Sigmoid colon (tissue), 7 donors: Measurements from ENCODE around the gene PLD3. TPM values are rescaled to one million over a fixed set of nuclear protein-coding genes. Genes with fewer than 3 reads are reported as not detected.

ENCODE experiments used
- DNase-seq: peaks from one replicate; pipeline ENCODE4 v3.0.0-alpha.2; 2019
- H3K27ac ChIP-seq, 4 donors: fragments of 200-600 bp; sonication (generic); one replicate each; pipeline ENCODE4 v1.5.1; 2016 to 2019; ENCODE audit warnings: mild to moderate bottlenecking in 1 of 4
- H3K27me3 ChIP-seq, 3 donors: fragments of 200-600 bp; sonication (generic); one replicate each; pipeline ENCODE4 v1.5.1; 2019; ENCODE audit warnings: mild to moderate bottlenecking in 1 of 3
- H3K36me3 ChIP-seq, 4 donors: fragments of 200-600 bp; sonication (generic); one replicate each; pipeline ENCODE4 v1.5.1; 2016 to 2019
- H3K4me1 ChIP-seq, 4 donors: fragments of 200-600 bp; sonication (generic); one replicate each; pipeline ENCODE4 v1.5.1; 2017 to 2019
- H3K4me3 ChIP-seq, 4 donors: fragments of 200-600 bp; sonication (generic); one replicate each; pipeline ENCODE4 v1.5.1; 2017 to 2019; ENCODE audit warnings: mild to moderate bottlenecking in 2 of 4, moderate library complexity in 1 of 4
- H3K9me3 ChIP-seq, 4 donors: fragments of 200-600 bp in 3 of 4; sonication (generic) in 3 of 4; one replicate each; pipeline versions ENCODE4 v1.5.1 to v1.6.1; 2013 to 2019
- CTCF ChIP-seq, 4 experiments: fragments of 450-650 bp in 3 of 4; fragments of 200-600 bp in 1 of 4; IDR thresholded peaks; one replicate each; pipeline ENCODE4 v1.5.1; 2016 to 2019; ENCODE audit warnings: antibody characterized with exemption in 4 of 4, mild to moderate bottlenecking in 3 of 4, moderate library complexity in 2 of 4
- EP300 ChIP-seq, 4 donors: sonication (generic); formaldehyde crosslinking; IDR thresholded peaks; one replicate each; pipeline ENCODE4 v1.6.1; 2017; ENCODE audit warnings: antibody characterized with exemption in 4 of 4
- POLR2A ChIP-seq, 2 donors: fragments of 450-650 bp; IDR thresholded peaks; one replicate each; pipeline ENCODE4 v1.6.1; 2016; ENCODE audit warnings: antibody characterized with exemption in 2 of 2, mild to moderate bottlenecking in 2 of 2, moderate library complexity in 2 of 2
- POLR2AphosphoS5 ChIP-seq, 4 donors: sonication (generic); formaldehyde crosslinking; IDR thresholded peaks; one replicate each; pipeline ENCODE4 v1.6.1; 2017; ENCODE audit warnings: antibody characterized with exemption in 4 of 4
- WGBS, 2 donors: extraction: QIAGEN DNeasy Blood & Tissue Kit; methylation state at CpG; one replicate each; pipeline ENCODE4 v1.1.7; 2013; 5-methylcytosine and 5-hydroxymethylcytosine counted together
- intact Hi-C: fragments of 100-400 bp; cut with DNase I; formaldehyde crosslinking; loops from one replicate; pipeline ENCODE4 v1.15.1; 2023
- polyA plus RNA-seq, 3 donors: library from polyadenylated mRNA; stranded (reverse); fragments of 200-250 nt; gene quantifications; one replicate each; pipeline ENCODE4 v1.2.3, GENCODE V29; 2013
- total RNA-seq, 4 donors: library from RNA; depleted of rRNA; stranded (reverse); fragments of >200 nt; gene quantifications; one replicate each; pipeline ENCODE4 v1.1.0, GENCODE V29; 2016
- donor health status: healthy with polysubstance abuse.
- donor health status: Bipolar disorder and iron deficiency.
- donor health status: healthy.

The PLD3 gene
- total and polyA plus RNA-seq, 7 donors = 48.0 to 270 (median 164) TPM

- no peaks in the 10 kb centered on the region for H3K27me3 ChIP-seq
- no peak overlapping the region for H3K4me3 ChIP-seq
- H3K9me3 ChIP-seq = no peaks in the 10 kb centered on the region
- H3K4me1 ChIP-seq = peaks cover 0 to 10% (median 5%) of the 10 kb centered on the region in 4 donors
- H3K36me3 ChIP-seq = no peaks in the 10 kb centered on the region
- WGBS, 2 donors = 52 to 54% methylated on average over 16 of the region's 16 CpGs
- no peak for DNase-seq
- no peak for TF ChIP-seq CTCF (IDR thresholded peaks at IDR 0.05)
- TF ChIP-seq POLR2A (IDR thresholded peaks at IDR 0.05) = no peak
- peak in 1 of 4 donors; percentile 26 for TF ChIP-seq POLR2AphosphoS5 (IDR thresholded peaks at IDR 0.05)
- no peak for TF ChIP-seq EP300 (IDR thresholded peaks at IDR 0.05)
- intact Hi-C loops = loop anchor here (5.0 kb wide), 1 partner anchor 36 kb away; no protein-coding TSS in a partner anchor
- peak overlapping the region in 2 of 4 donors; percentile 31 to 69 for H3K27ac ChIP-seq
These were observed 62.8 kb downstream of the PLD3 start for GRCh38 chr19:40411125-40411842.

DNA sequence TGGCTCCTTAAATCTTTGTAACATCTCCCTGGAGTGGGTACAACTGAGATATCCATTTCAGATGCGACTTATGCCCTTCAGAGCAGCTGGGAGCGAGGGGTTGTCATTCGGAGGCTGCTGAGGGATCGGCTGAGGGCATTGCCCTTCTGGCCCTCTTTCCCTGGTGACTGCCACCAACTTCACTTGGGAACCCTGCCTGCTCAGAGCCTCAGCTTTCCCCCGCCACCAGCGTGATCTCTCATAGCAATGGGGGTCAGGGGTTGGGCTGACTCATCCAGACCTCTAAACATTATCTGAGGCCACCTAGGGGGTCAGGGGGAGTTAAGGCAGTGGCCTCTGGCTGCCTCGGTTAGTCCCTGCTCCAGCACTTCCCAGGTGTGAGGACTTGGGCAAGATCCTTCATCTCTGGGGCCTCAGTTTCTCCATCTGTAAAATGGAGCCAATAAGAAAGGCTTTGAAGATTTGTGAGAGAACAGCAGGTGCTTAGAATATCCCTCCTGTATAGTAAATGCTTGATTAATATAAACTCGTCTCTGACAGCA lies 63.5 kb downstream of the PLD3 start:
- Histone ChIP-seq H3K36me3 (no peaks in the 10 kb centered on the region), H3K27ac (peak overlapping the region in 2 of 4 donors; percentile 31 to 69), H3K4me3 (no peak overlapping the region), H3K9me3 (no peaks in the 10 kb centered on the region), H3K4me1 (peaks cover 0 to 10% (median 5%) of the 10 kb centered on the region in 4 donors), H3K27me3 (no peaks in the 10 kb centered on the region)
- WGBS, 2 donors = 73 to 85% methylated on average over 8 of the region's 8 CpGs
- TF ChIP-seq POLR2A (IDR thresholded peaks at IDR 0.05) (no peak), EP300 (IDR thresholded peaks at IDR 0.05) (no peak), POLR2AphosphoS5 (IDR thresholded peaks at IDR 0.05) (no peak), CTCF (IDR thresholded peaks at IDR 0.05) (no peak)
- intact Hi-C loops = loop anchor here (5.0 kb wide), 1 partner anchor 35 kb away; no protein-coding TSS in a partner anchor
- DNase-seq = no peak

DNA sequence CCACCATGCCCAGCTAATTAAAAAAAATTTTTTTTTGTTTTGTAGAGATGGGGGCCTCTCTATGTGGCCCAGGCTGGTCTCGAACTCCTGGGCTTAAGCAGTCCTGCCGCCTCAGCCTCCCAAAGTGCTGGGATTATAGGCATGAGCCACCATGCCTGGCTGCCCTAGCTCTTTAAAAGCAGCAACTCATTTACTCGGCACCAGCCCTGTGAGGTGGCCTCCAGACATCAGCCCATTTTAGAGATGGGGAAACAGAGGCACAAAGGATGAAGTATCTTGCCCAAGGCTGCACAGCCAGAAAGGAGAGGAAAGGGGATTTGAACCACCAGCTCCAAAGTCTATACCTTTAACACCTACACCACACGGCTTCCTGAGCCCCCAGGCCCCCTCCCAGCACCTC lies 64.4 kb downstream of the PLD3 start:
- no peak overlapping the region for H3K4me3 ChIP-seq
- intact Hi-C loops = loop anchor here (5.0 kb wide), 1 partner anchor 34 kb away; no protein-coding TSS in a partner anchor

DNA sequence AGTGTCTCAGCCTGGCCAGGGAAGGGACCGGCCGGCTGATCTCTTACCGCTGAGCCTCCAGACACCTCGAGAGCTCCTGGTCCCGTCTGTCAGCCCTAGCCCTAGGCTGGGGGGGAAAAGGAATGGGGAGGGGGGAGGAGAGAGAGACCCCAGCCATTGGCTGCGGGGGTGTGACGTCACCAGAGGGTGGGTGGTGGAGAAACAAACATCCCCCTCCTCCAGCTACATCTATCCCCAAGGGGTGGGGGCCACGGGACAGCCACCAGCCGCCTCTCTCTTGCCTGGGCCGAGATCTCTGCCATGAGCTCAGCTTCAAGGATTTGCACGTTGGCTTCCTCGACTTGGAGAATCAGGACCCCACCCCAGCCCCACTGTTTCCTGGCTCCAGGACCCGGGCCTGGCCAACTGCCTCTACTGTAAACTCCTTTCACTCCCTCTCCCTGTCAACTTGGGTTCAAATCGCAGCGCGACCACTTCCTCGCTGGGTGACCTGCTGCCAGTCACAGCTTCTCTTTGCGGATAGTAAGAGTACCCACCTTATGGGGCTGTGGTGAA lies 64.9 kb downstream of the PLD3 start, which contains the start of gene PRX:
TSS of gene PRX (minus strand) at position 88 of the 555 bp plus-strand sequence. CDS start 5,446 bp downstream, outside the sequence.
- WGBS, 2 donors = 46 to 53% methylated on average over 18 of the region's 18 CpGs
- no peak within 1 kb of the TSS for H3K4me3 ChIP-seq
- no peak for DNase-seq
- peaks cover 0 to 10% (median 5%) of the 10 kb centered on the region in 4 donors for H3K4me1 ChIP-seq
- no peaks in the 10 kb centered on the region for H3K36me3 ChIP-seq
- no peaks in the 10 kb centered on the region for H3K9me3 ChIP-seq
- H3K27ac ChIP-seq = no peak within 1 kb of the TSS
- intact Hi-C loops = loop anchor here (5.0 kb wide), 1 partner anchor 34 kb away; no protein-coding TSS in a partner anchor
- TF ChIP-seq EP300 (IDR thresholded peaks at IDR 0.05) (no peak), POLR2AphosphoS5 (IDR thresholded peaks at IDR 0.05) (no peak), POLR2A (IDR thresholded peaks at IDR 0.05) (no peak), CTCF (IDR thresholded peaks at IDR 0.05) (no peak)
- no peaks in the 10 kb centered on the region for H3K27me3 ChIP-seq

More for the DNA sequence above, 64.4 kb downstream of the PLD3 start:
- Histone ChIP-seq H3K27me3 (no peaks in the 10 kb centered on the region), H3K27ac (no peak overlapping the region), H3K4me1 (peaks cover 0 to 10% (median 5%) of the 10 kb centered on the region in 4 donors), H3K36me3 (no peaks in the 10 kb centered on the region), H3K9me3 (no peaks in the 10 kb centered on the region)
- no peak for DNase-seq
- WGBS, 2 donors = 75 to 79% methylated on average over 4 of the region's 4 CpGs
- TF ChIP-seq EP300 (IDR thresholded peaks at IDR 0.05) = no peak
- no peak for TF ChIP-seq CTCF (IDR thresholded peaks at IDR 0.05)
- TF ChIP-seq POLR2A (IDR thresholded peaks at IDR 0.05) = no peak
- TF ChIP-seq POLR2AphosphoS5 (IDR thresholded peaks at IDR 0.05) = no peak
